ENCODE results near the gene NR1H2.

DNA sequence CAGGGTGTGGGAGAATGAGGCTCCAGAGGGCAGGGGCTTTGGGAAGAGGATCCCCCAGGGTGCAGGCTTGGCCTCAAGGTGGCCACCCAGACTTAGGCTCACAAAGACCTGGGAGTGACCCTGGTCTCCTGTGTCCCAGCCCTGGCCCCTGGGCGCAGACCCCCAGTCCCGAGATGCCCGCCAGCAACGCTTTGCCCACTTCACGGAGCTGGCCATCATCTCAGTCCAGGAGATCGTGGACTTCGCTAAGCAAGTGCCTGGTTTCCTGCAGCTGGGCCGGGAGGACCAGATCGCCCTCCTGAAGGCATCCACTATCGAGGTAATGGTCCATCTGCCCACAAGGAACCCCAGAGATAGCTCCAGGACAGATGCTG lies 2.6 kb downstream of the NR1H2 start:
- TF ChIP-seq, protein P1, sequence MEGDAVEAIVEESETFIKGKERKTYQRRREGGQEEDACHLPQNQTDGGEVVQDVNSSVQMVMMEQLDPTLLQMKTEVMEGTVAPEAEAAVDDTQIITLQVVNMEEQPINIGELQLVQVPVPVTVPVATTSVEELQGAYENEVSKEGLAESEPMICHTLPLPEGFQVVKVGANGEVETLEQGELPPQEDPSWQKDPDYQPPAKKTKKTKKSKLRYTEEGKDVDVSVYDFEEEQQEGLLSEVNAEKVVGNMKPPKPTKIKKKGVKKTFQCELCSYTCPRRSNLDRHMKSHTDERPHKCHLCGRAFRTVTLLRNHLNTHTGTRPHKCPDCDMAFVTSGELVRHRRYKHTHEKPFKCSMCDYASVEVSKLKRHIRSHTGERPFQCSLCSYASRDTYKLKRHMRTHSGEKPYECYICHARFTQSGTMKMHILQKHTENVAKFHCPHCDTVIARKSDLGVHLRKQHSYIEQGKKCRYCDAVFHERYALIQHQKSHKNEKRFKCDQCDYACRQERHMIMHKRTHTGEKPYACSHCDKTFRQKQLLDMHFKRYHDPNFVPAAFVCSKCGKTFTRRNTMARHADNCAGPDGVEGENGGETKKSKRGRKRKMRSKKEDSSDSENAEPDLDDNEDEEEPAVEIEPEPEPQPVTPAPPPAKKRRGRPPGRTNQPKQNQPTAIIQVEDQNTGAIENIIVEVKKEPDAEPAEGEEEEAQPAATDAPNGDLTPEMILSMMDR (IDR thresholded peaks at IDR 0.05), result no peak
- TF ChIP-seq POLR2A (IDR thresholded peaks at IDR 0.05) (no peak), EP300 (IDR thresholded peaks at IDR 0.05) (no peak), POLR2AphosphoS5 (IDR thresholded peaks at IDR 0.05) (no peak)
